ENCODE results near the gene COPZ1. TPM values are rescaled to one million over a fixed set of nuclear protein-coding genes. Genes with fewer than 3 reads are reported as not detected.

COPZ1 gene
- total and polyA plus RNA-seq, 9 of the 15 experiments (the other 6 are each of a cell fraction or from before 2014, with no cell fraction given) = 137 to 487 (median 233) TPM

DNA sequence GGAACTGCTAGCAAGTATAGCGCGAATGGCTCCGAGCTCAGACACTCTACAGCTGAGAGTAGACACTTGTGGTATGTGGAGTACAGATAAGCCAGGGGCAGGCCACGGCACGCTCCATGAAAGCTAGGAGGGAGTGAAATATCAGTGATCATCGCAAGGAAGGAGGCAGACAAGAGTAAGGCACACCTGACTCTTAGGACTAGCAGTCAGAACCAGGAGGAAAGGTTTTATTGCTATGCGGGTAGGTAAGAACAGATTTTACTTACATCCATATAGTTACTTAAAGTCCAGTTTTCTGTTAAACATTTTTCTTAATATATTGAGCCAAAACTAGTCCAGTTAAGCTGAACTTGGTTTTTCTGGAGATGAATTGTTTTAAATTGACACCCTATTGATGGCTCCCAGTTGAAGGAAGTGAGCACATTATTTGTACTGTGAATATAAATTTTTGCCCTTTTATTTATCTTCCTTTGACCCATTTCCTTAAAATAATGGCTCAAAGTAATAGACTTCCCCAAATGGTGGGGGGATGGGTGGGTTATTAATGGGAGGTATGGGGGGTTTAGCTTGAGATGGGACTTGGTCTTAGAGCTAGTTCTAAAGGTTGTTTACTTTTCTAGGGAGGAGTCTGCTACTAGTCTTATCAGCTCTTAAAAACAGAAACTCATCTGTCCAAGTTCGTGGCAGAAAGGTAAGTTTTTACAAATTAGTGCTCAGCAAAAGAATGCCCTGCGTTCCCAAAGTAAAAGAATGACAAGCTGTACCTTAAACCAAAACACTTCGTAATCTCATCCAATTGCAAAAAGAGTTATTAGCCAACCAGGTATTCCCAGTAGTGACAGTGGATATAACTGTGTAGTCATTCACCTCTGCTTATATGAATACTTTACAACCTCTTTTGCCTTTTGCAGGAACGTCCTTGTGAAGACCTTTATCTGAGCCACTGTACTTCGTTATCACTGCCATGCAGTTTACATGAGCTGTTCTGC lies 38.6 kb upstream of the COPZ1 start (continued):
- TF ChIP-seq, protein P1, sequence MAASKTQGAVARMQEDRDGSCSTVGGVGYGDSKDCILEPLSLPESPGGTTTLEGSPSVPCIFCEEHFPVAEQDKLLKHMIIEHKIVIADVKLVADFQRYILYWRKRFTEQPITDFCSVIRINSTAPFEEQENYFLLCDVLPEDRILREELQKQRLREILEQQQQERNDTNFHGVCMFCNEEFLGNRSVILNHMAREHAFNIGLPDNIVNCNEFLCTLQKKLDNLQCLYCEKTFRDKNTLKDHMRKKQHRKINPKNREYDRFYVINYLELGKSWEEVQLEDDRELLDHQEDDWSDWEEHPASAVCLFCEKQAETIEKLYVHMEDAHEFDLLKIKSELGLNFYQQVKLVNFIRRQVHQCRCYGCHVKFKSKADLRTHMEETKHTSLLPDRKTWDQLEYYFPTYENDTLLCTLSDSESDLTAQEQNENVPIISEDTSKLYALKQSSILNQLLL (CRISPR knock-in tag; IDR thresholded peaks at IDR 0.05; ENCODE audit: borderline replicate concordance) = no peak
- TF ChIP-seq ELF1 (tag; IDR thresholded peaks at IDR 0.05) (no peak), ZNF398 (CRISPR knock-in tag; IDR thresholded peaks at IDR 0.05) (no peak), ZNF121 (CRISPR knock-in tag; conservative IDR thresholded peaks at IDR 0.05) (no peak), ZNF282 (CRISPR knock-in tag; IDR thresholded peaks at IDR 0.05) (no peak), SNIP1 (IDR thresholded peaks at IDR 0.05; ENCODE audit: low read depth) (no peak), TAF7 (tag; IDR thresholded peaks at IDR 0.05) (no peak), XRCC5 (IDR thresholded peaks at IDR 0.05; ENCODE audit: low read depth, low read length) (0 out of 2 replicates have a peak, but pooled peaks have one; percentile 34), GATA2 (CRISPR knock-in tag; IDR thresholded peaks at IDR 0.05) (peak; percentile 73), ZC3H8 (IDR thresholded peaks at IDR 0.05) (no peak), MYNN (IDR thresholded peaks at IDR 0.05) (peak; percentile 76), MYNN (CRISPR knock-in tag; IDR thresholded peaks at IDR 0.05) (no peak), GATAD2A (IDR thresholded peaks at IDR 0.05) (0 out of 2 replicates have a peak, but pooled peaks have one; percentile 41), NRF1 (conservative IDR thresholded peaks at IDR 0.05 in 1 of 2, IDR thresholded peaks at IDR 0.05 in 1 of 2) (no peak), SRSF1 (IDR thresholded peaks at IDR 0.05; ENCODE audit: low read depth, low read length) (no peak), U2AF2 (optimal IDR thresholded peaks at IDR 0.05; ENCODE audit: low read depth, low read length) (no peak), SIN3B (IDR thresholded peaks at IDR 0.05; ENCODE audit: low read depth) (no peak), DACH1 (IDR thresholded peaks at IDR 0.05; ENCODE audit: partially characterized antibody) (peak; percentile 10), POLR2B (IDR thresholded peaks at IDR 0.05; ENCODE audit: low read depth, partially characterized antibody) (peak; percentile 71), FOXA3 (CRISPR knock-in tag; conservative IDR thresholded peaks at IDR 0.05 in 1 of 2, IDR thresholded peaks at IDR 0.05 in 1 of 2) (peak; percentile 72 to 82; a peak in 3 of 4 replicates), ZNF140 (CRISPR knock-in tag; IDR thresholded peaks at IDR 0.05) (no peak), GABPA (tag; conservative IDR thresholded peaks at IDR 0.05; ENCODE audit: low read depth) (no peak), CBX1 (IDR thresholded peaks at IDR 0.05; ENCODE audit: low read depth) (no peak), FOSL1 (tag; conservative IDR thresholded peaks at IDR 0.05) (0 out of 2 replicates have a peak, but pooled peaks have one; percentile 10), SMAD4 (CRISPR knock-in tag; conservative IDR thresholded peaks at IDR 0.05) (peak; percentile 83)
- TF ChIP-seq, protein P2, sequence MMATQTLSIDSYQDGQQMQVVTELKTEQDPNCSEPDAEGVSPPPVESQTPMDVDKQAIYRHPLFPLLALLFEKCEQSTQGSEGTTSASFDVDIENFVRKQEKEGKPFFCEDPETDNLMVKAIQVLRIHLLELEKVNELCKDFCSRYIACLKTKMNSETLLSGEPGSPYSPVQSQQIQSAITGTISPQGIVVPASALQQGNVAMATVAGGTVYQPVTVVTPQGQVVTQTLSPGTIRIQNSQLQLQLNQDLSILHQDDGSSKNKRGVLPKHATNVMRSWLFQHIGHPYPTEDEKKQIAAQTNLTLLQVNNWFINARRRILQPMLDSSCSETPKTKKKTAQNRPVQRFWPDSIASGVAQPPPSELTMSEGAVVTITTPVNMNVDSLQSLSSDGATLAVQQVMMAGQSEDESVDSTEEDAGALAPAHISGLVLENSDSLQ (IDR thresholded peaks at IDR 0.05) = peak; percentile 17; the same call in 1 of the 2 replicates
